NCI-H748 (cell line): ENCODE results near the gene TMEM131.

ENCODE experiments used
- DNase-seq: peaks from one replicate; lab custom pipeline; 2025; ENCODE audit not compliant: unreplicated experiment; lab: John Stamatoyannopoulos, UW

The TMEM131 gene

DNA sequence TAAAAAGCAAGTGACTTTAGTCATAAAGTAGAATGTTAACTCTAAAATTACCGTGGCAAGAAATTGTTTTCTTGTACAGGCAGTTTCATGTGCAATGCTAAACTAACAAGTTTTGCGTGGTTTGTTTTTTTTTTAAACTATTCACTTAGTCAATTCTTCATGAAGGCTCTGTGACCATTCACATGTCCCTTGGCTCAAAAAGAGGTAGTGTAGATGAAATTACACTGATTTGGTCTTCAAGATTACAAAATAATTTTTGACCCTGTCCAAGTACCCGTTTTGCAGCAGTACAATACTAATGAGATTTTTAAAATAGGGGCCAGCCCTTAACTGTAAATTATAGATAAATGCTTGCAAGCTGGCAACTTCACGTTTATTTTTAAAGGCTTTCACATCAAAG, 1.3 kb downstream of the TMEM131 start:
- no peak for DNase-seq

DNA sequence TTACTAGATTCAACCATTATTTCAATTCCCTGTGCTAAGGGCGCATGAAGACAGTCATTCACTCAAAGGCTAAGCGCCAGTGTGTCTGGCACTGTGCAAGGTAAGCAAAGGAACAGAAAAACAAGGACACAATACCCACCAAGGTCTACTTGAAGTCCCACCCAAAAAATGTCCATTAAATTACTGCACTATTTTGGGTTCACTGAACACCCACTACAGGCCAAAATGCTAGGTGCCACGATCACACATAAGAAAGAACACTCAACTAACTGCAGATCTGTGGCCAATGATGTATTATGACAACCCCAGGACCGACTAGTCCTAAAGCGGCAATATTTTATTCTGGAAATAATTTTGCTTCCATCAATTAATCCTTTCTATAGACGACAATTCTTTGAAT, 1.8 kb downstream of the TMEM131 start:
- DNase-seq = peak; percentile 8

DNA sequence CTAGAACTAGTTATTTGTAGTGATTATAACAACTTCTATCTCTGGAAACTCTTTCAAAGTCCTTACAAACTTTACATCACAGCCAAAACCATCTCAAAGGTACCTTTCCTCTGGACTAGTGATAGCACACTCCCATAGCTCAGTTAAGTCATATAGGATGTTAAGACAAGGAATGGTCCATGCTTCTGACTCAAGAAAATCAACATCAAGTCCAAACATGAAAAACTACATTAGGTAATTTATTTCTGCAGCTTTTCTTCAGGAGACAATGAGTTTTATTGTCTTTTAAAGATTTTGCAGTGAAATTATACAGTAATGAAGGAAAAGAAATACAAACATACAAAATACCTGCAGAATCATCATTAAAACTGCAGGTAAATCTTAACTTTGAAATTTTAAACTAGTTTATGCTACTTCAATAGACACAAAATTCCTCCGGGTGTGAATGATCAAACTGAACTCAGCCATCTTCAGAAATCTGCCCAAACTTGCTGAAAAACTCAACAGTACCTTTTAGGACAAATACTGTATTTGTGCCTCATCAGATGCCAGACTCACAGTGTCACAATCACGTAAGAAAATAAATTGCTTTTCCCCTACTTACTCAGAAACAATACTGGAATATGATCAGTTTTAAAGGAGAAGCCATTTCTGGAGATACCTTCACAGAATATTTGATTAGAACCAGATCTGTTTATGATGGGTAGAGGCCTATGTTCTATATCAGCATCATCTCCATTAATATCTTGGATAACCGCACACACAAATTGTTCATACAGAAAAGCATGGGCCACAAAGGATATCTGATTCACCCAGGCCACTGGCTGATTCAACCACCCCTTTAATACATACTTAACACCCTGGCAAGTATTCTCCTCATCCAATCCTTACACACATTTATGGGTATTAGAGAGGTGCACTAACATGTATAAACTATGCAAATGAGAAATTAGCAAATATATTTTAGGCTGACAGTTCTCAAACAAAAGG, 2.6 kb downstream of the TMEM131 start:
- no peak for DNase-seq

DNA sequence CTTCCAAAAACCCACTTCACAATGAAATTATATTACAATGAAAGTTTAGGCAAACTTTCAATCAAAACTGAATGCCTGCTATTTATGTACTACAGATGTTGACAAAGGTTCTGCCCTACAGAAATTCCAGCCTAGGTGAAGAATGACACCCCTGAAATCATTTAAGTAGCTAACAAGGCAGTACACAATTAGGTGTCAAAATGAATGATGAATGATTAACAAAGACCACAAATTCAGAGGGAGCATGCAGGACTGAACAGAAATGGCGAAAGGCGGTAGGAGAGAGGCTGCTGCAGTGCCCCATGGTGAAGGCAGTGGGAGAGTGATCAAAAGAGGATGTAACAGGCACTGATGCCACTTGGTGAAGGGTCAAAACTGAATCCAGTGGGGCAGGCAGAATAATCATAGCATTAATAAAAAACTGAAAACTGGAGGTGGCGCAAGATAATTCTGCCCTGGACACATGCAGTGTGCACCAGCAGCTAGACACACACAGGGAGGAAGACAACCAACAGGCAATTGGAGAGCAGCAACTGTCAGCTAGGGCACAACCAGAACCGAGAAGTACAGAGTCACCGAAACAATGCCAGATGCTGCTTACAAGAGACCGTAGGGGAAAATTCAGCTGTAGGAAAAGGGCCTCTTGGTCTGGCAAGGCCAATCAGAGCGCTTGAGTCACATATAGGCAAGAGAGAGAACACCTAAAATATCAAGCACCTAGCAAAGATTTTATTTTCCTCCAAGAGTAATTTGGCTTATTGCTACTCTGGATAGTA, 4.5 kb downstream of the TMEM131 start:
- peak; percentile 3 for DNase-seq

DNA sequence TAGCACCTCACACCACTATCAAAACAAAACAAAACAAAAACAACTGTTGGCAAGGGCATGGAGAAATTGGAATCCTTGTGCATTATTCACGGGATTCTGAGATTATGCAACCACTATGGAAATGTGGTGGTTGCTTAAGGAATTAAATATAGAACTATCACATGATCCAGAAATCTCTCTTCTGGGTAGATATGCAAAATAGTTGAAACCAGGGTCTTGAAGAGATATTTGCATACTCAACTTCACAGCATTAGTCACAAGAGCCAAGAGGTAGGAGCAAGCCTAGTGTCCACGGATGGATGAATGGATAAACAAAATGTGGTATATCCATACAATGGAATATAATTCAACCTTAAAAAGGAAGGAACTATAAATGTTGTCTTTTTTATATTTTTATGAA, 7.0 kb downstream of the TMEM131 start:
- DNase-seq = no peak

DNA sequence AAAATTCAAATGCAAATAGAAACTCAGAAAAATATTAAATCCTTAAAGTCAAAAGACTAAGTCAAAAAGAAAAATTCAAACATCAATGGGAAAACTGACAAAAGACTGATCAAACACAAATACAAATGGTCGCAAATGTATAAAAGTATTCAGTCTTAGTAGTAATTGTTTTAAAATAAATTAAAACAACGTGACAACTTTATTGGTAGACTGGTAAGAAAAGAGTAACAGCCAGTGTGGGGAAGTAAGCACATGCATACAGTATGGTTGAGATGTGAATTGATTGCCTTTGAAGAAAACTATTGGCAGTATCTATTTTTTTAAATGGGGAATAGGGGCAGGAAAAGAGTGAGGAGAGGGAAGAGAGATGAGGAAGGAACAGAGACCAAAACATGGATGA, 9.8 kb downstream of the TMEM131 start:
- DNase-seq = no peak

DNA sequence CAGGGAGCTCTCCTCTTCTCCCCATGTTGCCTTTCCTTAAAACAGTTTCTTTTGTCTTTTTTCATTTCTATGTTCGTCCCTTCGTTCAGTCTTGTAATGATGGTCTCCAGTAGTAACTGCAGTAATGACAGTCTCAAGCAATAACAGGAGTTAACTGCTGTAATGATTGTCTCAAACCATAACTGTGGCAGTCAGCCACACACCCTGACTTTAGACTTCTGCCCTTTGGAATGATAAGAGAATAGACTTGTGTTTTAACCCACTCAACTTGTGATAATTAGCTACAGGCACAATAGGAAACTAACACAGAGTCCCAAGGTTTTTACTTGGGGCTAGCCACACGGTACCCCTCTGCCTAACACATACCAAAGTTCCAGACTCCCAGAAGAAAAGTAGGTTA, 12.1 kb downstream of the TMEM131 start:
- no peak for DNase-seq

DNA sequence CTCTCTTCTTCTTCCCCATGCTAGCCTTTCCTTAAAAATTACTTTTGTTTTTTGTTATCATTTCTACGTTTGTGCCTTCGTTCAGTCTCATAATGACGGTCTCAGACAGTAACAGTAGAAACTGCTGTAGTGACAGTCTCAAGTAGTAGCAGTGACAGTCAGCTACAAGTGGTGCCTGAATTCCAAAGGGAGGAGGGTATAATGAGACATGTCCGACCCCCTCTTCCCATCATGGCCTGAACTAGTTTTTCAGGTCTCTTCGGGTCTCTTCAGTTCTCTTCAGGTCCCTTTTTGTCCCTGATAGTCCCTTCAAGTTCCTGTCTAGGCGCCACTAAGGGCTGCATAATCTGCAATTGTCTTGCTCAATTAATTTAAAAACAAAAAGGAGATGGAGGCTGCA, 12.6 kb downstream of the TMEM131 start:
- DNase-seq = no peak

DNA sequence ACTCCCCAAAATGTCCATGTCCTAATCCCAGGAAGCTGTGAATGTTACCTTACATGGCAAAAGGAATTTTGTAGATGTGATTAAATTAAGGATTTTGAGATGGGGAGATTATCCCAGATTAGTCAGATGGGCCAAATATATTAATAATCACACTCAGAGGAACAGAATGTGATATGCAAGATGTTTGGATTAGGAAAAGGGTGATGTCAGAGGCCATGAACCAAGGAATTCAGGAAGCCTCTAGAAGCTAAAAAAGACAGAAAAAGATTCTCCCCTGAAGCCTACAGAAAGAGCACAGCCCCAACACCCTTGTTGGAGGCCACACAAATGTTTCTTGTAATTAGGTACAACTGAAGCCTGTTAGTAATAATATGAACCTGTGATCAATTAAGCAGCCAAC, 13.1 kb downstream of the TMEM131 start:
- no peak for DNase-seq

DNA sequence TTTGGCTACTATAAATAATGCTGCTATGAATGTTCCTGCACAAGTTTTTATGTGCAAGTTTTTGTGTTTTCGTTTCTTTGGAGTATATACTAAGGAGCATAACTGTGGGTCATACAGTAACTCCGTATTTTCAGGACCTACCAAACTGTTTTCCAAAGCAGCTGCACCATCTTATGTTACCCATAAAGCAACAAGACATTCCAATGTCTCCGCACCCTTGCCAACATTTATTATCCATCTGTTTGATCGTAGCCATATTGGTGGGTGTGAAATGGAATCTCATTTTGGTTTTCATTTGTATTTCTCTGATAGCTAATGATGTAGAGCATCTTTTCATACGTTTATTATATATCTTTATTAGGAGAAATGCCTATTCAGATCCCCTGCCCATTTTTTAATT, 13.8 kb downstream of the TMEM131 start:
- DNase-seq = no peak

DNA sequence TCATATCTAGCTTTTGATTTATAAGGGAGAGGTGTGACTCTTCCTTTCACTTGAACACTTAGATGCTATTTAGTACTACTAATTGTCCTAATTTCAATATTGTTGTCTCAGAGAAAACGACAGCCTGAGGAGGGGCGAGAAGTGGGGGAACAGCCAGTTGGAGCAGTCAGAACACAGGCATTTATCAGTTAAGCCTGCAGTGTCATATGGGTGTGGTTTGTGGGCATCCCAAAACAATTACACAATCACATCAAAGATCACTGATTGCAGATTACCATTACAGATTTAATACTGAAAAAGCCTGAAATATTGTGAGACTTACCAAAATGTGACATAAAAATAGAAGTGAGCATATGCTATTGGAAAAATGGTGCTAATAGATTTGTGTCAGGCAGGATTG, 15.8 kb downstream of the TMEM131 start:
- no peak for DNase-seq

DNA sequence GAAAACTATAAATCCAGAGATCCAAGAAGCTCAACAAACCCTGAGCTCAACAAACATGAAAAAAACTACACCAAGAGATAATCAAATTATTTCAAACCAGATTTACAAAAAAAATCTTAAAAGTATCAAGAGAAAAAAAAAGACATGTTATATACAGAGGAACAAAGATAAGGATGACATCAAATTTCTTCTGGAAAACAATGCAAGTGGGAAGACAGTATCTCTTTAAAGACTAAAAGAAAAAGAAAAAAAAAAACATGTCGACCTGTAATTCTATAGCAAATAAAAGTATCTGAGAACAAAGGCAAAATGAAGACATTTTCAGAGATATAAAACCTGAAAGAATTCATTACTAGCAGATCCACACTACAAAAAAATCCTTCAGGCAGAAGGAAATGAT, 21.3 kb downstream of the TMEM131 start:
- no peak for DNase-seq

DNA sequence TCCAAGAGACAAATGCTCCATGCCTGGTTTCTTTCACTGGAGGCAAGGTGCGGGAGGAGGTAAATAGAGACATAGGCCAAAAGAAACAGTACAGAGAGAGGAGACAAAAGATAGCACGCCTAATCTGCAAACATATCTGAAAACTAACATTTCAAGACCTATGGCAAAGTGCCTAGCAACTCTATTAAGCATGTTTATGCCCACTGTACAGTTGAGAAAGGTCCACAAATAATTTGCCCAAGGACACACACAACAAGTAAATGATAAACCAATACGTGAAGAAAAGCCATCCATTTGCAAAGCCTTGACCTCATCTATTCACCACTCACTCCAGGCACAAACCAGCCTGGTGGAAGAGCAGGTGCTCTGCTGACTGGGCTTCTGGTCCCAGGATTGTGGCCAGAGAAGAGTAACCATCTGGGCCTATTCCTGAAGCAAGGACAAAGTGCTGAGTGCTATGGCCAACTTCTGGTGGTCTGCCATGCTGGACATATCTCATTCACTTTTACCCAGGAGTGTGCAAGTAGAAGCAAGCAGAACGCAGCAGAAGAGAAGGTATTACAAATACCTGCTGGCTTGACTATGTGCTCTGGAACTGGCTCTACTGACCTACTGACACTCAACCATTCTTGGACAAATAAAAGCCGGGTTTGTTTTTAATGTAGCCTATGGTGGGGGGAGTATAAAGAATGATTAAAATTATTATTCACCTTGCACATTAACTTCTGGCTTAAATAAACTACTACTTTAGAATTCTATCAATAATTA, 25.3 kb downstream of the TMEM131 start:
- DNase-seq = no peak

DNA sequence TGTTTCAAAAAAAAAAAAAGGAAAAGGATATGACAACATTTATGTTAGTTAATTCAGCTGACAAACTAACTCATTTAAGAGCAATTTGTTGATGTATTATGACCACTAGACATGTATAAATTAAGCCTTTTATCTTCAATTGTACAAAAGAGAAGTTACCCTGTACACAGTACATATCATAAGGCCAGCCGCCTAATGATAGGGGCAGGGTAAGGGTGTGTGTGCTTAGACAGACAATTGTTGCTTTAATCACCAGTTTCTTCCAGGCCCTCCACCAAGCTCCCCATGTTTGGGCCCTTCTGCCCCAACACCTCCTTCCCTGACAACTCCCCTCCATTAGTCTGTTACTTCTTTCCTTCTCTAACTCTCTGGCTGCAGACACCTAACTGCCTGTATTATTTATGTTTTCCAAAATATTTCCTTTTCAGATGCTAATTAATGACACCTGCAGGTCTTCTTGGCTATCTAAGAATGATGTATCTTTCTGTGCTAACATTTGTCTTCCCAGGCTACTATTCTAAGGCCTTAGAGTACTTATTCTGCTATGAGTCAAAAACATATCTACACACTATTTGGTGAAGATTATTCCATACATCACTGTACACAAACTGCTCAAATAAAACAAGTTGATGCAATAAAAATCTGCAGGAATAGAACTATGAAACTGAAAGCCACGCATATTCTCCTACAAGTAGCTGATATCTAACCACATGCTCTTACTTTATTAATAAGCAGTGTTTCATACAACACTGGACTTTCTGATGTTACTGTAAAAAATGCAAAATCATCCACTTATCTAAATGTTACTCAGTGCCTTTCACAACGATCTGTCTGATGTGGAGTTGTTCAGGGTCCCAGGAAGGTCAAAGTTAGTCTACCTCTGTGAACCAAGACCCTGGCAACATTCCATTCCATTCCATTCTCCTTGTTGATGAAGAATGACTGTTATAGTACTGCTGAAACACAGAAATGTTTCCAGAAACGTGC, 26.4 kb downstream of the TMEM131 start:
- DNase-seq = no peak

DNA sequence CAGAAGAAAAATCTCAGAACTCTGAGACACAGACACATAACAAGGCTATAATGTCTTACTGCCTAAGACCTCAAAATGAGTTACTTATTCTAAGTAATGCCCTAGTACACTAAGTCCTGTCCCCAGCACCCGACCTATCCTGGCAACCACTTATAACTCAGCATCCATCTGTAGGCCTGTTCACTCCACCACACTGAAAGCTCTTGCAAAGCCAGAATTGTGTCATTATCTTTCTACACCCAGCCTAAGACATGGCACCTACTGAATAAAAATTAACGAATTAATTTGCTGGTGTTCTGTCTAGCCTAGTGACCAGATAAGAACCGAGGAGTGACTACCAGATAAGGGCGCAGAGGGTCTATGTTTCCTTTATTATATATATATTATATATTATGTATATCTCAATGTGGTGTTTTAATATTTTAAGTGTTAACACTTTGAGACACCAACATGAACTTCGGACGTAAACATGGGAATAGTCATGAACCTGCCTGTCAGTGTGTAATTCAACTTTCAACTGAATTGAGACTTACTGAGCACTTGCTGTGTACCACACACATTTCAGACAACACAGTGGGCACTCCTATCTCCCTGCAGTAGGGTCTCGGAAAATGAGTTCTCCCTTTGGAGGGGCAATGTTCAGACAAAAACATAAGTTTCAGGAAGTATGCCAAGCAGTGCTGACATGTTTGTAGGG, 27.7 kb downstream of the TMEM131 start:
- no peak for DNase-seq

DNA sequence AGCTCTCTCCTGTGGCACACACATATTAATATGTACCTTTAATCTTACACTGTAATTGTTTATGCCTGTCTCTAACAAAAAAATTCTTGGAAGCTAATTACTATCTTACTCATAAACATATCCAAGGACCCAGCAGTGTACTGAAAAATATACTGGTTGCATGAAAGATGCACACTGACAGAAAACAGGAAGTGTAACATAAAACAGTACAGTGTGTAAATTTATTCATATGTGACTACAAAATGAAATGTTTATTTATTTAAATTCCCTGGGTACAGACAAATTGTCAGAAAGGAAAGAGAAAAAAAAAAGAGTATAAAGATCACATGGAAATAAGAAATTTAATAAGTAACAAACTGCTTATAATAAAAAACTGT, 28.5 kb downstream of the TMEM131 start:
- DNase-seq = no peak

DNA sequence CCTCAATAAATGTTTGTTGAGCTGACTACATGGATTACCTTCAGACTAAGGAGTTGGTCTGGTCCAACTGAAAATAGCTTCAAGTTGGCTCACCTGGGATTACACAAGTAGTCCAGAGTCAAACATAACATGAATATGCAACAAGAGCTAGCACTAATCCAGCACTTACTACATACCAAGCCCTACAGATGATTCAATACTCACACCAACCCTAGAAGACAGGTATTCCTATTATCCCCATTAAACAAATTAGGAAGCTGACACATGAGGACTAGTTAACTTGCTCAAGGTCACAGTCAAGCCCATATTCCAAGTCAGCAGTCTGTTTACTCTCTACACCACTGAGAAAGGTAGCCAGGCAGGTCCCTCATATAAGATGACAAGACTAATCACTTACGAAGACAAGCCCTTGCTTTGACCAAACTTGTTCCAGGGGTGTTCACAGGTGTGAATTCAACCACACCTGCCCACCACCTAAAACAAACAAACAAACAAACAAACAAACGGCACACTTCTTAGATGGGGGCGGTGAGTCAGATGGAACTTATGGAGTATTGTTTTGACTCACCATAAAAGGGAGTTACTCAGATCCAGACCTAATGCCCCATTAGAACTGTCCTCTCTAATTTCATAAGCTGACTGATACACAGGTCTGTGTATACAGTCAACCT, 29.1 kb downstream of the TMEM131 start:
- DNase-seq = no peak

DNA sequence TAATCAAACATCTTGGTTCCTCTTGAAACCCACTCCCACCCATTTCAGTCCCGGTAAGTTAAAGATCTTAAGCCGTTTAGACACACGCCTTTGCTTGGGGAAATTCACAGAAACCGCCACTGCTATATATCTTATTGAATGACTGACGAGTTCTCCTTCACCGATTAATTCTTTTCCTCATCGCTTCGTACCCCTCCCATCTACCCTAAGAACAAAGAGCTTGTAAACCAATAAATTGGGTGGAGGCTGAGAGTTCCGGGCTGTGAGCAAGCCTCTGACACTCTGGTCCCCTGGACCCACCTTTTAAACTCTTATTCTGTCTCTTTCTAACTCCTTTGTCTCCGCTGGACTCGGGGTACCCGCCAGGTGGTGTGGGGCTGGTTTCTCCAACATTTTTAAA, 30.6 kb downstream of the TMEM131 start:
- DNase-seq = no peak

DNA sequence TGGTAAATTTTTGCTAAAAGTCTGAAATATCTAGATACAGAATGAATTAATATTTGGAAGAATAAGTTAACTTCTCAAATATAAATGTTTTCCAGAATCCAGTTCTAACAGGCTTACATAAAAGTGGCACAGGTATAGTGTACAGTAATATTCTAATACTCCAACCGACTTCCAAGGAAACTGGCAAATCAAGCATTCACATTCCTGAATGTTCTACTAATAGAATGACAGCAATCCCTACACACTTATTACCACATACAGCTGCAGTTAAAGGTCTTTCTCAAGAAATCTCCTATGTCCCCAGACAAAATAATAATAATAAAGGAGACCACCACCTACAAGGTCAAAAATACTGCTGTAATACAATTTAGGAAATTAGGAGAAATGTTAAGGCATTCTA, 31.9 kb downstream of the TMEM131 start:
- DNase-seq = no peak
